Measurements from ENCODE around the gene PTPRD.

DNA sequence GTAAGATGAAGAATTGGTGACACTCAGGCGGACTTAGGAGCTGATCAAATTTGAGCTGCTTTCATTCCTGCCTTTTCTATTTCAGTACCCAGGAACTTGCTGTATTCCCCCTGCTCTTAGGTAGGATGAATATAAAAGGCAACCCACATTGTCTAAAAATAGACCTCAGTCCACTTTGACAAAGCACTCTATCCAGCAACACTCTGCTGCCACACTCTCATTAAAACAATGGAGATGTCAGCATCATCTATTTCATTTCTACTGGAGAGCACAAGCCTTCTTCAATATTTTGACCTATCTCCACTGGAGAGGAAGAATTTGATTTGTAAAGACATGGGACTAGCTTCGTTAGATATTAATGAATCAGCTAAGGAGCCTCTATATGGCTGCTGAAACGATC is 468.4 kb downstream of the PTPRD start:
- TF ChIP-seq POLR2AphosphoS5 (IDR thresholded peaks at IDR 0.05) = no peak
- TF ChIP-seq POLR2A (IDR thresholded peaks at IDR 0.05) = no peak
- TF ChIP-seq, protein P1, sequence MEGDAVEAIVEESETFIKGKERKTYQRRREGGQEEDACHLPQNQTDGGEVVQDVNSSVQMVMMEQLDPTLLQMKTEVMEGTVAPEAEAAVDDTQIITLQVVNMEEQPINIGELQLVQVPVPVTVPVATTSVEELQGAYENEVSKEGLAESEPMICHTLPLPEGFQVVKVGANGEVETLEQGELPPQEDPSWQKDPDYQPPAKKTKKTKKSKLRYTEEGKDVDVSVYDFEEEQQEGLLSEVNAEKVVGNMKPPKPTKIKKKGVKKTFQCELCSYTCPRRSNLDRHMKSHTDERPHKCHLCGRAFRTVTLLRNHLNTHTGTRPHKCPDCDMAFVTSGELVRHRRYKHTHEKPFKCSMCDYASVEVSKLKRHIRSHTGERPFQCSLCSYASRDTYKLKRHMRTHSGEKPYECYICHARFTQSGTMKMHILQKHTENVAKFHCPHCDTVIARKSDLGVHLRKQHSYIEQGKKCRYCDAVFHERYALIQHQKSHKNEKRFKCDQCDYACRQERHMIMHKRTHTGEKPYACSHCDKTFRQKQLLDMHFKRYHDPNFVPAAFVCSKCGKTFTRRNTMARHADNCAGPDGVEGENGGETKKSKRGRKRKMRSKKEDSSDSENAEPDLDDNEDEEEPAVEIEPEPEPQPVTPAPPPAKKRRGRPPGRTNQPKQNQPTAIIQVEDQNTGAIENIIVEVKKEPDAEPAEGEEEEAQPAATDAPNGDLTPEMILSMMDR (IDR thresholded peaks at IDR 0.05 in 8 of 11, conservative IDR thresholded peaks at IDR 0.05 in 3 of 11) = no peak
